Kasumi-1 (cell line): ENCODE data around the gene ATCAY.

Experiments
- DNase-seq, 2 experiments: peaks; one replicate each; lab custom pipeline; 2025; lab: John Stamatoyannopoulos, UW

The ATCAY gene

GRCh38 chr19:3880471-3881271, at the start of gene ATCAY:
ATCAY (plus strand) TSS chr19:3880685; CDS start chr19:3885768, 5,083 bp downstream.
- DNase-seq = no peak

GRCh38 chr19:3831601-3832000, 48.9 kb upstream of the ATCAY start:
- DNase-seq = no peak

GRCh38 chr19:3832001-3832400, 48.5 kb upstream of the ATCAY start:
- DNase-seq = no peak

GRCh38 chr19:3833578-3834348, 46.7 kb upstream of the ATCAY start:
- DNase-seq = no peak

- no peak for DNase-seq
These were observed 46.0 kb upstream of the ATCAY start for GRCh38 chr19:3834349-3835054.

- no peak for DNase-seq
These were observed 45.4 kb upstream of the ATCAY start for GRCh38 chr19:3835055-3835435.

- DNase-seq = no peak
These were observed 43.6 kb upstream of the ATCAY start for GRCh38 chr19:3836887-3837286.

- DNase-seq = no peak
These were observed 43.2 kb upstream of the ATCAY start for GRCh38 chr19:3837332-3837731.

- no peak for DNase-seq
These were observed 42.6 kb upstream of the ATCAY start for GRCh38 chr19:3837922-3838321.

GRCh38 chr19:3838661-3839060, 41.8 kb upstream of the ATCAY start:
- no peak for DNase-seq

GRCh38 chr19:3839941-3840340, 40.5 kb upstream of the ATCAY start:
- no peak for DNase-seq

- no peak for DNase-seq
These were observed 39.7 kb upstream of the ATCAY start for GRCh38 chr19:3840804-3841203.

GRCh38 chr19:3842948-3843347, 37.5 kb upstream of the ATCAY start:
- no peak for DNase-seq

GRCh38 chr19:3844596-3844995, 35.9 kb upstream of the ATCAY start:
- no peak for DNase-seq

- DNase-seq = peak; percentile 49 to 55
These were observed 31.4 kb upstream of the ATCAY start for GRCh38 chr19:3849092-3849491.

- no peak for DNase-seq
These were observed 30.7 kb upstream of the ATCAY start for GRCh38 chr19:3849787-3850186.

- no peak for DNase-seq
These were observed 30.0 kb upstream of the ATCAY start for GRCh38 chr19:3850320-3850972.

- no peak for DNase-seq
These were observed 29.0 kb upstream of the ATCAY start for GRCh38 chr19:3851254-3852176.

- DNase-seq = no peak
These were observed 28.3 kb upstream of the ATCAY start for GRCh38 chr19:3852177-3852511.

- DNase-seq = peak; percentile 15 to 53
These were observed 27.8 kb upstream of the ATCAY start for GRCh38 chr19:3852614-3853254.

- no peak for DNase-seq
These were observed 25.2 kb upstream of the ATCAY start for GRCh38 chr19:3855320-3855719.
